ENCODE measurements around the gene SH2D4B. TPM values are rescaled to one million over a fixed set of nuclear protein-coding genes. Genes with fewer than 3 reads are reported as not detected.

The SH2D4B gene
- total RNA-seq, 1 experiment from 2014 or later: 0.07 TPM

DNA sequence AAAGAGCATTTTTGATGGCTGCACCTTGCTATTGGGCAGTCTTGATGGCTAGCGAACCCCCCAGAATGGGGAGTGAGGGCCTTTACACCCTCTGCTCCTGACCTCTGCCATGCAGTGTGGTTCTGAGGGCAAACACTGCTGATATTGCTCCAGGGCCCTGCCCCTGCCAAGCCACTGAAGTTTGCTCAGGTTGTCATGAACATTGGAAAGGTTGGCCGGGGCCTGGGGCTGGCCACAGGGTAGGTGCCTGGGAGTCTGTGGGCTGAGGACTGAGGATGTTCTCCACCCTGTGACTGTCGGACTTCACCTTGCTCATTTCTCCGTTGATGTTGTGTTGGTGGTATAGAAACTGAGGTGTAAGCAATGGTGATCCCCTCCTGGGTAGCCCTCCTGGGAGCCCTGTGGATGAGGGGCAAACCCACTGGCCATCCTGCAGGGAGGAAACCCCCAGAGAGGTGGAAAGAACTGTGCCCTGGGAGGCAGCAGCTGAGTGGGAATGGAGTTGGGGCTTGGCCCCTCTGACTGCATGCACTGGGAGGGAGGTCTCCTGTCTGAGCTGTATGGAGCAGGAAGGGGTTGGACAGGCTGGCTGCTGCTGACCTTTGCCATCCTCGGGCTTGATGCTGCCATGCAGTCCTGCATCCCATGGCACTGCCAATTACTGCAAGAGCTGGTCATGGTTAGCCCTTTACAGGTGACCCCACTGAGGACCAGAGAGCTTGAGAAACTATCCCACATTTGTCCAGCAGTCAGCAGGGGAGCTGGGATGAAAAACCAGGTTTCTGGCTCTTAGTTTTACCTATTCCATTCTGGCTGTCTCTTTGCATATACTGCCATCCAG lies 77.1 kb downstream of the SH2D4B start:
- no peak overlapping the region for H4K5ac ChIP-seq (ENCODE audit: insufficient read length, low read depth, low read length)
- H3K14ac ChIP-seq (ENCODE audit: insufficient read depth, low read length): no peak overlapping the region
- no peak overlapping the region for H3K23ac ChIP-seq (ENCODE audit: insufficient read length, low read depth, low read length)
- Mint-ChIP-seq H3K4me1 (no peaks in the 10 kb centered on the region), H3K4me3 (no peak overlapping the region), H3K9me3 (no peaks in the 10 kb centered on the region), H3K27me3 (ENCODE audit: low read depth) (peaks cover 9% of the 10 kb centered on the region), H3K27ac (no peak overlapping the region), H3K36me3 (ENCODE audit: insufficient read depth in 1 of 3, low read depth in 3 of 3) (peaks cover 0 to 3% (median 0%) of the 10 kb centered on the region in 3 experiments; a peak in 1 of 7 replicates)
- H3K79me2 ChIP-seq (ENCODE audit: insufficient read depth, low read length): no peaks in the 10 kb centered on the region
- no peak for TF ChIP-seq CTCF (conservative IDR thresholded peaks at IDR 0.05)
- H2BK12ac ChIP-seq (ENCODE audit: insufficient read length, low read depth, low read length): no peak overlapping the region
- H3K9ac ChIP-seq (ENCODE audit: extremely low read depth, insufficient read length, low read length): no peak overlapping the region
- H3K18ac ChIP-seq (ENCODE audit: insufficient read length, low read depth, low read length): no peak overlapping the region
- no CpG with 5 or more reads among the region's 5 CpGs for WGBS (ENCODE audit: extremely low coverage, insufficient read length, low lambda C conversion rate)
- no peak overlapping the region for H2BK120ac ChIP-seq (ENCODE audit: low read depth, low read length, poor library complexity, severe bottlenecking)
- H2AFZ ChIP-seq (ENCODE audit: low read length): no peak overlapping the region
- H3T11ph ChIP-seq (ENCODE audit: low read length): no peak overlapping the region
- no peak overlapping the region for H4K8ac ChIP-seq (replicated peaks; ENCODE audit: insufficient read length, low read depth, low read length)
- H4K20me1 ChIP-seq (ENCODE audit: control insufficient read depth, insufficient read depth, insufficient read length): no peaks in the 10 kb centered on the region
- no peaks in the 10 kb centered on the region for H3K23me2 ChIP-seq (ENCODE audit: insufficient read length, low read depth, low read length, poor library complexity, severe bottlenecking)
- DNase-seq: no peak
- no peak overlapping the region for H3K56ac ChIP-seq (ENCODE audit: insufficient read length, low read depth, low read length)
- no peak overlapping the region for H2BK5ac ChIP-seq (ENCODE audit: insufficient read length, low read length)
- no peak overlapping the region for H3K27ac ChIP-seq (ENCODE audit: insufficient read length, low read depth, low read length)
- no peak overlapping the region for H3K4ac ChIP-seq (ENCODE audit: low read depth, low read length)
- no peaks in the 10 kb centered on the region for H3K4me1 ChIP-seq (ENCODE audit: insufficient read depth, low read length)
- no peaks in the 10 kb centered on the region for H3K9me3 ChIP-seq (ENCODE audit: control insufficient read depth, low read depth, low read length)
- no peak overlapping the region for H2AK5ac ChIP-seq (ENCODE audit: insufficient read length, low read length)
- no peak overlapping the region for H2BK15ac ChIP-seq (ENCODE audit: low read depth, low read length)
- H2BK20ac ChIP-seq (ENCODE audit: low read depth, low read length, poor library complexity, severe bottlenecking): no peak overlapping the region
- no peaks in the 10 kb centered on the region for H3K27me3 ChIP-seq (ENCODE audit: insufficient read depth, low read length)
- H3K4me2 ChIP-seq (ENCODE audit: insufficient read depth, insufficient read length, low read length): no peak overlapping the region
- H4K91ac ChIP-seq (ENCODE audit: insufficient read length, low read depth, low read length): no peak overlapping the region
- H3K79me1 ChIP-seq (ENCODE audit: insufficient read depth, low read depth, low read length, poor library complexity, severe bottlenecking): no peaks in the 10 kb centered on the region
